ENCODE data around the gene NET1.

DNA sequence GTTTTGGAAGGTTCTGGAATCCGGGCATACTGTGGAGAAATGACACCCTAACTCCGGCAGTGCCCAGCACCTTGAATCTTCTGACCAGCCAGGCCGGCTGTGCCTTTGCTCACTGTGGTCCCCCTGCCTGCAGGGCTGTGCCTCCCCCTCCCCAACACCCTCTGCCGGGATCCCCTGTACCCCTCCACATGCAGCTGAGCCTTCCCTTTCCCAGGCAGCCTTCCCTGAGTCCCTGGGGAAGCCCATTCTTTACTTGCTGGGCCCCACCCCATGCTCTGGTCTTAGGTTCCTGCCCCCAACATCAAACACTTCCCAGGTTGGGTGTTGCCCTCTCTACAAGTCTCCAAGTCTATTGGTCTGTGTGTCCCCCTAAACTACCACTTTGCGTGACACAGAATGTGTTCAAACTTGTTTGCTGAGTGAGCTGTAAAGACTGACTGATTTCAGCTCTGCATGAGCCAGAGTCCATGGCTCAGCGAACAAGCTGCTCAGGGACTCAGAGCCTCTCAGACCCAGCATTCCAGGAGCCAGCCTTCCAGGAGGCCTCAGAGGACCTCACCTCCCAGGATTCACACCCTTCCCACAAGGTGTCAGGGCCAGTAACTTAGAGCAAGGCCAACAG is 55.4 kb downstream of the NET1 start:
- TF ChIP-seq, protein P1, sequence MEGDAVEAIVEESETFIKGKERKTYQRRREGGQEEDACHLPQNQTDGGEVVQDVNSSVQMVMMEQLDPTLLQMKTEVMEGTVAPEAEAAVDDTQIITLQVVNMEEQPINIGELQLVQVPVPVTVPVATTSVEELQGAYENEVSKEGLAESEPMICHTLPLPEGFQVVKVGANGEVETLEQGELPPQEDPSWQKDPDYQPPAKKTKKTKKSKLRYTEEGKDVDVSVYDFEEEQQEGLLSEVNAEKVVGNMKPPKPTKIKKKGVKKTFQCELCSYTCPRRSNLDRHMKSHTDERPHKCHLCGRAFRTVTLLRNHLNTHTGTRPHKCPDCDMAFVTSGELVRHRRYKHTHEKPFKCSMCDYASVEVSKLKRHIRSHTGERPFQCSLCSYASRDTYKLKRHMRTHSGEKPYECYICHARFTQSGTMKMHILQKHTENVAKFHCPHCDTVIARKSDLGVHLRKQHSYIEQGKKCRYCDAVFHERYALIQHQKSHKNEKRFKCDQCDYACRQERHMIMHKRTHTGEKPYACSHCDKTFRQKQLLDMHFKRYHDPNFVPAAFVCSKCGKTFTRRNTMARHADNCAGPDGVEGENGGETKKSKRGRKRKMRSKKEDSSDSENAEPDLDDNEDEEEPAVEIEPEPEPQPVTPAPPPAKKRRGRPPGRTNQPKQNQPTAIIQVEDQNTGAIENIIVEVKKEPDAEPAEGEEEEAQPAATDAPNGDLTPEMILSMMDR (IDR thresholded peaks at IDR 0.05): no peak
- TF ChIP-seq EZH2phosphoT487 (IDR thresholded peaks at IDR 0.05): no peak
- TF ChIP-seq EZH2 (IDR thresholded peaks at IDR 0.05): no peak

All from neural progenitor cell (in vitro differentiated cells).